Measurements from ENCODE around the gene MIPEP. TPM values are rescaled to one million over a fixed set of nuclear protein-coding genes. Genes with fewer than 3 reads are reported as not detected.

MIPEP gene
- total RNA-seq, 3 donors from 2014 or later, result 11.0 to 23.0 (median 20.0) TPM

DNA sequence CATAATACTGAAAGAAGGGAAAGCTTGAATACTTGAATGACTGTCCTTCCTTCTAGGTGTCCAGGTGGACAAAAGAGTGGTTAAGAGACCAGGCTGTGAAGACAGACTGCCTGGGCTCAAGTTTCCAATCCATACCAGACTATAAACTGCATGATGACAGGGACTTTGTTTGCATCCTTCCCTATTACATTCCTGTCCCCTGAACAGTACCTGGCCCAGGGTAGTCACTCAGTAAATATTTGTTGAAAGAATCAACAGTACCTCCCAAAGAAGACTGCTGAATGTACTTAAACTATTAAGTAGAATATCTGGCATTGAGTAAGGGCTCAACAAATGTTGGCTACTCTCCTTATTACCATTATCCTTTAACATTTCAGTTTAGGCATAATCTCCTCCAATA lies 29.7 kb downstream of the MIPEP start:
- Histone ChIP-seq H3K4me1 (no peaks in the 10 kb centered on the region), H3K9me3 (no peaks in the 10 kb centered on the region), H3K27ac (no peak overlapping the region), H3K4me3 (no peak overlapping the region), H3K27me3 (no peaks in the 10 kb centered on the region), H3K36me3 (no peaks in the 10 kb centered on the region)
- intact Hi-C loops (cut with DNase I; ENCODE audit: low total_unique reads), result no loop called here
- no peak for TF ChIP-seq POLR2AphosphoS5 (IDR thresholded peaks at IDR 0.05)
- TF ChIP-seq, protein P1, sequence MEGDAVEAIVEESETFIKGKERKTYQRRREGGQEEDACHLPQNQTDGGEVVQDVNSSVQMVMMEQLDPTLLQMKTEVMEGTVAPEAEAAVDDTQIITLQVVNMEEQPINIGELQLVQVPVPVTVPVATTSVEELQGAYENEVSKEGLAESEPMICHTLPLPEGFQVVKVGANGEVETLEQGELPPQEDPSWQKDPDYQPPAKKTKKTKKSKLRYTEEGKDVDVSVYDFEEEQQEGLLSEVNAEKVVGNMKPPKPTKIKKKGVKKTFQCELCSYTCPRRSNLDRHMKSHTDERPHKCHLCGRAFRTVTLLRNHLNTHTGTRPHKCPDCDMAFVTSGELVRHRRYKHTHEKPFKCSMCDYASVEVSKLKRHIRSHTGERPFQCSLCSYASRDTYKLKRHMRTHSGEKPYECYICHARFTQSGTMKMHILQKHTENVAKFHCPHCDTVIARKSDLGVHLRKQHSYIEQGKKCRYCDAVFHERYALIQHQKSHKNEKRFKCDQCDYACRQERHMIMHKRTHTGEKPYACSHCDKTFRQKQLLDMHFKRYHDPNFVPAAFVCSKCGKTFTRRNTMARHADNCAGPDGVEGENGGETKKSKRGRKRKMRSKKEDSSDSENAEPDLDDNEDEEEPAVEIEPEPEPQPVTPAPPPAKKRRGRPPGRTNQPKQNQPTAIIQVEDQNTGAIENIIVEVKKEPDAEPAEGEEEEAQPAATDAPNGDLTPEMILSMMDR (IDR thresholded peaks at IDR 0.05), result no peak
- TF ChIP-seq POLR2A (IDR thresholded peaks at IDR 0.05), result no peak
- no peak for DNase-seq (ENCODE audit: low spot score in 2 of 2)

DNA sequence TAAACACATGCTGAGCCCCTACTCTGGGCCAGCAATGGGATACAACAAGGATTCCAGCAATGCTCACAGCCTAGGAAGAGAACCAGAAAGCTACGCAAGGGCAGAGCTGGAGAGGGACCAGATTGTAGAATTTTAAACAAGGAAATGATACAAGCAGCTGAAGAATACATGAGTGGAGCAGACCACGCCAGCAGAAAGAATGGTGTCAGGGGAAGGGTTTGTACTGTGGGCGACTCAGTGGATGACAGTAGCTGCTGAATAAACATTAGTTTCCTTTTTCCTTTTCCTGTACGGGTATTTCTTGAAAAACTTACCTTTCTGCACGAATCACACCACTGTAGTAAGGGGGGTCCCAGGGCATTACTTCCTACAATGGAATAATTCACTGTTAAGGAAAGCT lies 30.7 kb downstream of the MIPEP start:
- no peaks in the 10 kb centered on the region for H3K9me3 ChIP-seq
- DNase-seq (ENCODE audit: low spot score in 2 of 2), result no peak
- no peak overlapping the region for H3K4me3 ChIP-seq
- TF ChIP-seq POLR2A (IDR thresholded peaks at IDR 0.05) (no peak), POLR2AphosphoS5 (IDR thresholded peaks at IDR 0.05) (no peak)
- TF ChIP-seq, protein P1 (IDR thresholded peaks at IDR 0.05), result no peak
- H3K27me3 ChIP-seq, result no peaks in the 10 kb centered on the region
- H3K4me1 ChIP-seq, result no peaks in the 10 kb centered on the region
- H3K36me3 ChIP-seq, result no peaks in the 10 kb centered on the region
- intact Hi-C loops (cut with DNase I; ENCODE audit: low total_unique reads), result no loop called here
- H3K27ac ChIP-seq, result no peak overlapping the region

DNA sequence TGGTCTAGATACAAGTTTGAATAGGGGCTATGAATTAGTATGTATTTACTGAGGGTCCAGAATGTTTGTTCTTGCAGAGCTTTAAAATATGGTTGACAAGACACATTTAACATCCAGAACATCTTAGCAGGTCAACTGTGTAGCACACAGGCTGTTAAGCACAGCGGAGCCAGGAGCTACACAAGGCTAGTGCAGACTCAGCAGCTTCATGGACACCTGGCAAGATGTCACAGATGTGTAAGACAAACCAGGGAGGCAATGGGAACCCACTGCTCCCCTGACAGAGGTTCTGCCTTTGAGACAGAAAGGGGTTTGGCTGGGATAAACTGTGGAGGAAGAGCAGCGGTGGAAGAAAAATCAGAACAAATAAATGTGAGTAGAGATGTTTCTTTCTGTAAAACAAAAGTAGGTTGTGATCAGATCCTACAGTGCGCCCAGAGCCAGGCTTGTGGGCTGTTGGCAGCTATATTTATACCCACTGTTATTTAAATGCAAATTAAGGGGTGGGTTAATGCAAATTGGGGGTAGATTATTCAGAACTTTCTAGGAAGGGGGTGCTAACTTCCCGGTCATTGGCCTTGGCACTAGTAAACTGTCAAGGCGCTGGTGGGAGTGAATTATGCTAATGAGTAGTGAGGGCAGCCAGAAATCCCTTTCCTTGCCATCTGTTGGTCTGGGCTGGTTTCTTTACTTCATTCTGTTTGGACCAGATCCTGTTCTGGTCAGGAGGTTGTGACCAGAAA lies 33.0 kb downstream of the MIPEP start:
- TF ChIP-seq POLR2A (IDR thresholded peaks at IDR 0.05) (no peak), POLR2AphosphoS5 (IDR thresholded peaks at IDR 0.05) (no peak)
- TF ChIP-seq, protein P1 (IDR thresholded peaks at IDR 0.05), result no peak
- intact Hi-C loops (cut with DNase I; ENCODE audit: low total_unique reads), result no loop called here
- Histone ChIP-seq H3K36me3 (no peaks in the 10 kb centered on the region), H3K27ac (no peak overlapping the region), H3K9me3 (no peaks in the 10 kb centered on the region), H3K4me1 (no peaks in the 10 kb centered on the region), H3K4me3 (no peak overlapping the region), H3K27me3 (no peaks in the 10 kb centered on the region)
- DNase-seq (ENCODE audit: low spot score in 2 of 2), result no peak

DNA sequence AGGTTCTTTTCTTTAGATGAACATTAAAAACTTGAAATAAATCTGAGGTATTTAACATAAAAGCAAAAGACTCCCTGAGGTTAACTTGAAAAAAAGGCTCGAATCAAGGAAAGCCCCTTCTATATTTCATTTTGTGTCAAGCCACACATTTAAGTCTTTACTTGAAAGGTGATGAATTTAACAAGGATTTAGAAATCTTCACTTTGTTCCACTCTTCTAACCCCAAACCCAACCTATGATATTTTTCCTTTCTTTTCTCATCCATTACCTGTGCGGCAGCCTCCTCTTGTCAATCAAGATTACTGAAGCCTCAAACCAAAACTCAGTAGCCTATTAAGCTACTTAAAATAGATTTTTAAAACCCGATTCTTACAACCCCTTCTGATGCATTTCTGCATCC lies 33.8 kb downstream of the MIPEP start:
- Histone ChIP-seq H3K4me3 (no peak overlapping the region), H3K4me1 (no peaks in the 10 kb centered on the region), H3K27me3 (no peaks in the 10 kb centered on the region), H3K36me3 (no peaks in the 10 kb centered on the region), H3K27ac (no peak overlapping the region), H3K9me3 (no peaks in the 10 kb centered on the region)
- intact Hi-C loops (cut with DNase I; ENCODE audit: low total_unique reads), result no loop called here
- no peak for DNase-seq (ENCODE audit: low spot score in 2 of 2)
- TF ChIP-seq POLR2AphosphoS5 (IDR thresholded peaks at IDR 0.05), result no peak
- TF ChIP-seq POLR2A (IDR thresholded peaks at IDR 0.05), result no peak
- TF ChIP-seq, protein P1 (IDR thresholded peaks at IDR 0.05), result no peak

DNA sequence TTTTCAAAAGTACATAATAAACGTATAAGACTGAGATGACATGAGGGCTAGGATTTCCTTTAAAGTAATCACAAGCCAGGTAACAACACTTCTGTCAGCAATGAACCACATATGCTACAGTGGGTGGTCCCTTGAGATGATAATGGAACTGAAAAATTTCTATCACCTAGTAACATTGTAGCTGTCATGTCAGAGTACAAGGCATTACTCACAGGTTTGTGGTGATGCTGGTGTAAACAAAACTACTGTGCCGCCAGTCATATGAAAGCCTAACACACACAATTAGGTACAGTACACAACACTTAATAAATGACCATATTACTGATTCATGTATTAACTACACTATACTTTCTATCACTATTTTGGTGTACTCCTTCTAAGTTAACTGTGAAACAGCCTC lies 36.8 kb downstream of the MIPEP start:
- Histone ChIP-seq H3K27me3 (no peaks in the 10 kb centered on the region), H3K36me3 (no peaks in the 10 kb centered on the region), H3K9me3 (no peaks in the 10 kb centered on the region), H3K4me3 (no peak overlapping the region), H3K4me1 (no peaks in the 10 kb centered on the region), H3K27ac (no peak overlapping the region)
- no peak for DNase-seq (ENCODE audit: low spot score in 2 of 2)
- TF ChIP-seq POLR2A (IDR thresholded peaks at IDR 0.05) (no peak), POLR2AphosphoS5 (IDR thresholded peaks at IDR 0.05) (no peak)
- TF ChIP-seq, protein P1 (IDR thresholded peaks at IDR 0.05), result no peak
- intact Hi-C loops (cut with DNase I; ENCODE audit: low total_unique reads), result no loop called here

Measured in breast epithelium (tissue), 4 donors.